ENCODE results near the gene PARP3. TPM values are rescaled to one million over a fixed set of nuclear protein-coding genes. Genes with fewer than 3 reads are reported as not detected.
A peak's percentile ranks its signal among the peaks of the same experiment; 100 is the strongest.

PARP3 gene
- total RNA-seq, 1 donor from 2014 or later, result 24.6 TPM

DNA sequence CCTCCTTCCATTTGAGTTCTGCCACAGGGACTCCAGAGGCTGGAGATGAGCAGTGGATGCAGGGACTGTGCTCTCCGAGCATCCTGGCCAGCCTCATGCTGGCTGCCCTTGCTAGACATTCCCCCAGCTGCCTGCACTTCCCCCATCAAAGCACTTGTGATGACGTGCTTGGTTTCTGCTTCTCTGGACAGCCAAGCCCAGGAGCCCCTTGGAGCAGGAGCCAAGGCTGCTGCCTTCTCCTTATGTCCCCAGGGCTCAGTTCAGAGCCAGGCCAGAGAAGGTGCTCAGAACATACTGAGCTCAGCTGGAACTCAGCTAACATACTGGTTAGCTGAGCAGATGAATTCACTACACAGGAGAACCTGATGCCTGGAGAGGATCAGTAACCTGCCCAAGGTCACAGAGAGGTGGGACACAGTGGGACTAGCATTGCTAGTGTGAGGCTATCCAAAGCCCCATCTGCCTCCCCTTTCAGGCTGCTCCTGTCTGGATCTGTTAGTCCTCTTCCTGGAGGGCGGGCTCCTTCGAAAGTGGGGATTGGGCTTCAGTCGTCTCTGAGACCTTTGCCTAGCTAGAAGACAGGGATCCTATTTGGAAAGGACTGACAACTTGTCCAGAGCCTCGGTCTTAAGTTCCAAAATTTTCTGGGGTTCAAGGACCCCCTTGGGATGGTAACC, 20.8 kb downstream of the PARP3 start:
- no peaks in the 10 kb centered on the region for H3K27me3 ChIP-seq (ENCODE audit: low read depth)
- no peak overlapping the region for H3K27ac ChIP-seq
- no peak for ATAC-seq

DNA sequence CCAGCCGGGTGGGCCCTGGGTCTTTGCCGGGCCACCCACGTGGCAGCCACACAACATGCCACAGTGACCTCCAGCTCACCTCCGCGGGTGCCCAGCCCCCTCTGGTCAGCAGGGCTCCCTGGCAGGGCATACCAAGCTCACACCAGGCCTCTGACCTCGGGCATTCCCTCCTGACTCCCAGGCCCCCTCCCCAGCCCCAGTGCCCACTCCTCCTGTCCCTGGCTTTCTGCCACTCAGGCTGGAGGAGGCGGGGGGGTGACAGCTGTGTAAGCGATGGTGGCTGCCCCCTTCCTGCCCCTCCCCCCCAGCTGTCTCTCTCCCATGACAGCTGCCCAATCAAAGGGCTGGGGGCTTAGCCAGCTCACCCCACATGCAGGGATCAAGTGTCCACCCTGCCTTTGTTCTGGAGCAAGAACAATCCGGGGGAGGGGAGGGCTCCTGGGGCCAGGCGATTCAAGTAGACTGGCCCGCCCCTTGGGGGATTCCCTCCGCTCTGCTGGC, 21.8 kb downstream of the PARP3 start:
- intact Hi-C loops (cut with DNase I), result no loop called here
- no peak overlapping the region for H3K4me3 ChIP-seq
- peaks cover 5% of the 10 kb centered on the region for H3K36me3 ChIP-seq
- peaks cover 22% of the 10 kb centered on the region for H3K4me1 ChIP-seq
- TF ChIP-seq, protein P1, sequence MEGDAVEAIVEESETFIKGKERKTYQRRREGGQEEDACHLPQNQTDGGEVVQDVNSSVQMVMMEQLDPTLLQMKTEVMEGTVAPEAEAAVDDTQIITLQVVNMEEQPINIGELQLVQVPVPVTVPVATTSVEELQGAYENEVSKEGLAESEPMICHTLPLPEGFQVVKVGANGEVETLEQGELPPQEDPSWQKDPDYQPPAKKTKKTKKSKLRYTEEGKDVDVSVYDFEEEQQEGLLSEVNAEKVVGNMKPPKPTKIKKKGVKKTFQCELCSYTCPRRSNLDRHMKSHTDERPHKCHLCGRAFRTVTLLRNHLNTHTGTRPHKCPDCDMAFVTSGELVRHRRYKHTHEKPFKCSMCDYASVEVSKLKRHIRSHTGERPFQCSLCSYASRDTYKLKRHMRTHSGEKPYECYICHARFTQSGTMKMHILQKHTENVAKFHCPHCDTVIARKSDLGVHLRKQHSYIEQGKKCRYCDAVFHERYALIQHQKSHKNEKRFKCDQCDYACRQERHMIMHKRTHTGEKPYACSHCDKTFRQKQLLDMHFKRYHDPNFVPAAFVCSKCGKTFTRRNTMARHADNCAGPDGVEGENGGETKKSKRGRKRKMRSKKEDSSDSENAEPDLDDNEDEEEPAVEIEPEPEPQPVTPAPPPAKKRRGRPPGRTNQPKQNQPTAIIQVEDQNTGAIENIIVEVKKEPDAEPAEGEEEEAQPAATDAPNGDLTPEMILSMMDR (IDR thresholded peaks at IDR 0.05), result no peak
- H3K9me3 ChIP-seq, result no peaks in the 10 kb centered on the region
- no peaks in the 10 kb centered on the region for H3K27me3 ChIP-seq (ENCODE audit: low read depth)
- no peak overlapping the region for H3K27ac ChIP-seq
- ATAC-seq (no peak), DNase-seq (no peak)

More for the DNA sequence above, 20.8 kb downstream of the PARP3 start:
- intact Hi-C loops (cut with DNase I), result no loop called here
- Histone ChIP-seq H3K4me3 (no peak overlapping the region), H3K36me3 (peaks cover 5% of the 10 kb centered on the region), H3K4me1 (peaks cover 15% of the 10 kb centered on the region), H3K9me3 (no peaks in the 10 kb centered on the region)
- no peak for DNase-seq
- TF ChIP-seq, protein P1 (IDR thresholded peaks at IDR 0.05), result no peak

DNA sequence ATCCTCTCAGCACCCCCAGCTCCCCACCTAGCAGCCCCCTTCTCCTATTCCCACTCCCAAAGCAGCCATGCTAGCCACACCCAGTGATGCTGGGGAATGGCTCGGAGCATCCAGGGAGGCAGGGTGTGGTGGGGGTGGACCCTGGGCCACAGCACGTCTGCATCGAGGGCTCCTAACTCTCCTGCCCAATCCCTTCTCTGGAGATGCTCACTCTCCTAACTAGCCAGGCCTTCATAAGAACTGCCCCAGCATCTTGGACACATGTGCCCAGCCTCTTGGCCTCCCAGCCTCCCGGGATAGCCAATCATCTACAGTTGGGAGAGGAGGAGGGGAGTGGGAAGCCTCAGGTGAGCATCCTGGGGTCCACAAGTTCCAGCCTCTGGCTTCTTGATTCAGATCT, 22.4 kb downstream of the PARP3 start:
- no peak overlapping the region for H3K27ac ChIP-seq

GRCh38 chr3:51966016-51966415, 23.9 kb downstream of the PARP3 start:
- Histone ChIP-seq H3K4me3 (no peak overlapping the region), H3K9me3 (no peaks in the 10 kb centered on the region), H3K27ac (no peak overlapping the region), H3K27me3 (ENCODE audit: low read depth) (no peaks in the 10 kb centered on the region), H3K36me3 (no peaks in the 10 kb centered on the region), H3K4me1 (peaks cover 22% of the 10 kb centered on the region)
- intact Hi-C loops (cut with DNase I), result no loop called here
- DNase-seq (no peak), ATAC-seq (no peak)
- TF ChIP-seq, protein P1 (IDR thresholded peaks at IDR 0.05), result no peak

More for the DNA sequence above, 22.4 kb downstream of the PARP3 start:
- TF ChIP-seq, protein P1 (IDR thresholded peaks at IDR 0.05), result no peak
- H3K9me3 ChIP-seq, result no peaks in the 10 kb centered on the region
- intact Hi-C loops (cut with DNase I), result no loop called here
- ATAC-seq (no peak), DNase-seq (no peak)
- peaks cover 5% of the 10 kb centered on the region for H3K36me3 ChIP-seq
- H3K4me3 ChIP-seq, result no peak overlapping the region
- H3K4me1 ChIP-seq, result peaks cover 22% of the 10 kb centered on the region
- no peaks in the 10 kb centered on the region for H3K27me3 ChIP-seq (ENCODE audit: low read depth)

DNA sequence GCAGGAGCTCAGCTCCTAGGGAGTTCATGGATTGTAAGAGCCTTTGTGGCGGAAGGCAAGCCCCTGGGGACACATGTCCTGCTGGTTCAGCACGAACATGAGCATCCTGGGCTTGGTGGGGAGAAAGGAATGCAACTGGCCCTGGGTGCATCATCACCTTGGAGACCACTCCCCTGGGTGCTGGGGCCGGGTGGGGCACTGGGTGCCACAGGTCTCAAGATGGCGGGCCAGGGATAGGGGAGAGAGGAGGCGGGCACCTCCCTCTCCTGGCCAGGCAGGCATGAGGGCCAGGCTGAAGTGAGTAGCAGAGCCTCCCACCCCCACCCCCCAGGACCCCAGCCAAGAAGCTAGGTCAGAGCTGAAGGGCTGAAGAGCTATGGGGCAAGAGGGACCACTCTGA, 24.3 kb downstream of the PARP3 start:
- Histone ChIP-seq H3K36me3 (no peaks in the 10 kb centered on the region), H3K27ac (no peak overlapping the region), H3K4me3 (peak overlapping the region; percentile 68), H3K9me3 (no peaks in the 10 kb centered on the region), H3K4me1 (peaks cover 25% of the 10 kb centered on the region), H3K27me3 (ENCODE audit: low read depth) (no peaks in the 10 kb centered on the region)
- TF ChIP-seq, protein P1 (IDR thresholded peaks at IDR 0.05), result no peak
- intact Hi-C loops (cut with DNase I), result no loop called here
- no peak for ATAC-seq
- no peak for DNase-seq
